ENCODE results near the gene EPB41L2. TPM values are rescaled to one million over a fixed set of nuclear protein-coding genes. Genes with fewer than 3 reads are reported as not detected.

The EPB41L2 gene
- total RNA-seq, 1 experiment from 2014 or later: 91.7 TPM

GRCh38 chr6:130985115-130985514, 77.9 kb downstream of the EPB41L2 start:
- H3K4me1 ChIP-seq: no peaks in the 10 kb centered on the region
- H3K36me3 ChIP-seq (ENCODE audit: control insufficient read depth, insufficient read depth, low read length): no peaks in the 10 kb centered on the region
- H3K9me3 ChIP-seq: no peaks in the 10 kb centered on the region; the same call in 1 of the 2 replicates
- H3K4me3 Mint-ChIP-seq (ENCODE audit: unreplicated experiment): no peak overlapping the region
- no peak overlapping the region for H3K27ac Mint-ChIP-seq (ENCODE audit: unreplicated experiment)
- peaks cover 24% of the 10 kb centered on the region for H3K9me3 Mint-ChIP-seq (ENCODE audit: unreplicated experiment)
- no peaks in the 10 kb centered on the region for H3K27me3 ChIP-seq (replicated peaks; ENCODE audit: control insufficient read depth, insufficient read depth, low read length)
- intact Hi-C loops (cut with micrococcal nuclease; ENCODE audit: unreplicated experiment): no loop called here
- no peak overlapping the region for H3K4me3 ChIP-seq (ENCODE audit: low read depth, low read length)
- BruUV-seq (replicated peaks): no TSS peak
- ChIA-PET CTCF (no interaction called here), POLR2A (interaction anchor here (0.6 kb wide), 1 partner anchor 52 kb away, joined by 3 read pairs; no protein-coding TSS in a partner anchor)
- DNase-seq: no peak
- no peak for TF ChIP-seq CTCF (IDR thresholded peaks at IDR 0.05; ENCODE audit: insufficient read depth in 1 of 2, low read depth in 1 of 2, low read length in 1 of 2, severe bottlenecking in 1 of 2, unreplicated experiment in 1 of 2)
- peaks cover 11% of the 10 kb centered on the region for H3K4me1 Mint-ChIP-seq (ENCODE audit: low read depth, unreplicated experiment)
- H3K27me3 Mint-ChIP-seq (ENCODE audit: insufficient read depth, unreplicated experiment): no peaks in the 10 kb centered on the region
- H3K36me3 Mint-ChIP-seq (ENCODE audit: insufficient read depth, unreplicated experiment): no peaks in the 10 kb centered on the region

- Mint-ChIP-seq H3K9me3 (ENCODE audit: unreplicated experiment) (peaks cover 24% of the 10 kb centered on the region), H3K4me3 (ENCODE audit: unreplicated experiment) (no peak overlapping the region), H3K27ac (ENCODE audit: unreplicated experiment) (no peak overlapping the region), H3K27me3 (ENCODE audit: insufficient read depth, unreplicated experiment) (no peaks in the 10 kb centered on the region), H3K36me3 (ENCODE audit: insufficient read depth, unreplicated experiment) (no peaks in the 10 kb centered on the region), H3K4me1 (ENCODE audit: low read depth, unreplicated experiment) (peaks cover 9% of the 10 kb centered on the region)
- BruUV-seq (replicated peaks): no TSS peak
- no peaks in the 10 kb centered on the region for H3K27me3 ChIP-seq (replicated peaks; ENCODE audit: control insufficient read depth, insufficient read depth, low read length)
- no peaks in the 10 kb centered on the region; the same call in 1 of the 2 replicates for H3K9me3 ChIP-seq
- no peak for TF ChIP-seq CTCF (IDR thresholded peaks at IDR 0.05; ENCODE audit: insufficient read depth in 1 of 2, low read depth in 1 of 2, low read length in 1 of 2, severe bottlenecking in 1 of 2, unreplicated experiment in 1 of 2)
- ChIA-PET CTCF (no interaction called here), POLR2A (no interaction called here)
- H3K4me1 ChIP-seq: no peaks in the 10 kb centered on the region
- DNase-seq: no peak
- H3K4me3 ChIP-seq (ENCODE audit: low read depth, low read length): no peak overlapping the region
- no peaks in the 10 kb centered on the region for H3K36me3 ChIP-seq (ENCODE audit: control insufficient read depth, insufficient read depth, low read length)
- intact Hi-C loops (cut with micrococcal nuclease; ENCODE audit: unreplicated experiment): no loop called here
Measured at GRCh38 chr6:130982941-130983456, 80.0 kb downstream of the EPB41L2 start.

GRCh38 chr6:130982135-130982534, 80.9 kb downstream of the EPB41L2 start:
- Mint-ChIP-seq H3K36me3 (ENCODE audit: insufficient read depth, unreplicated experiment) (no peaks in the 10 kb centered on the region), H3K4me3 (ENCODE audit: unreplicated experiment) (no peak overlapping the region), H3K9me3 (ENCODE audit: unreplicated experiment) (peaks cover 24% of the 10 kb centered on the region), H3K4me1 (ENCODE audit: low read depth, unreplicated experiment) (peaks cover 17% of the 10 kb centered on the region), H3K27me3 (ENCODE audit: insufficient read depth, unreplicated experiment) (no peaks in the 10 kb centered on the region), H3K27ac (ENCODE audit: unreplicated experiment) (no peak overlapping the region)
- H3K4me3 ChIP-seq (ENCODE audit: low read depth, low read length): no peak overlapping the region
- H3K27me3 ChIP-seq (replicated peaks; ENCODE audit: control insufficient read depth, insufficient read depth, low read length): no peaks in the 10 kb centered on the region
- DNase-seq: no peak
- intact Hi-C loops (cut with micrococcal nuclease; ENCODE audit: unreplicated experiment): no loop called here
- ChIA-PET POLR2A (no interaction called here), CTCF (no interaction called here)
- no peaks in the 10 kb centered on the region for H3K4me1 ChIP-seq
- no TSS peak for BruUV-seq (replicated peaks)
- no peaks in the 10 kb centered on the region for H3K36me3 ChIP-seq (ENCODE audit: control insufficient read depth, insufficient read depth, low read length)
- no peak for TF ChIP-seq CTCF (IDR thresholded peaks at IDR 0.05; ENCODE audit: insufficient read depth in 1 of 2, low read depth in 1 of 2, low read length in 1 of 2, severe bottlenecking in 1 of 2, unreplicated experiment in 1 of 2)
- no peaks in the 10 kb centered on the region for H3K9me3 ChIP-seq

Data from Caco-2 (cell line).